Central memory CD8-positive, alpha-beta T cell (primary cell): ENCODE measurements around the gene KAZN.

ENCODE experiments used
- ATAC-seq: fragments of 150-1000 bp; cut with Tn5 transposase; replicated peaks from 2 replicates; pipeline ENCODE4 v1.10.0; 2022; ENCODE audit warnings: mild to moderate bottlenecking, moderate FRiP score, moderate number of reproducible peaks; ENCODE audit not compliant: poor library complexity, severe bottlenecking; ENCODE audit errors: extremely low read depth
- DNase-seq, 2 donors: peaks; one replicate each; pipeline ENCODE4 v3.0.0; 2021; ENCODE audit warnings: low spot score in 2 of 2
- H3K27ac Mint-ChIP-seq: one replicate; pipeline ENCODE4 v1.8.0; 2022; ENCODE audit warnings: low read depth, mild to moderate bottlenecking, moderate library complexity, mixed read lengths
- H3K27me3 Mint-ChIP-seq: one replicate; pipeline ENCODE4 v1.8.0; 2022; ENCODE audit warnings: mixed read lengths
- H3K36me3 Mint-ChIP-seq: one replicate; pipeline ENCODE4 v1.8.0; 2022; ENCODE audit warnings: mild to moderate bottlenecking, moderate library complexity, mixed read lengths; ENCODE audit not compliant: insufficient read depth
- H3K4me1 Mint-ChIP-seq: one replicate; pipeline ENCODE4 v1.8.0; 2022; ENCODE audit warnings: mixed read lengths
- H3K4me3 Mint-ChIP-seq: one replicate; pipeline ENCODE4 v1.8.0; 2022; ENCODE audit warnings: mild to moderate bottlenecking, moderate library complexity, mixed read lengths
- H3K9me3 Mint-ChIP-seq: one replicate; pipeline ENCODE4 v1.8.0; 2022; ENCODE audit warnings: mixed read lengths

Gene KAZN

GRCh38 chr1:14822493-14822892, 224.0 kb downstream of the KAZN start:
- H3K4me3 Mint-ChIP-seq = no peak overlapping the region
- H3K27ac Mint-ChIP-seq = no peak overlapping the region
- ATAC-seq = no peak

DNA sequence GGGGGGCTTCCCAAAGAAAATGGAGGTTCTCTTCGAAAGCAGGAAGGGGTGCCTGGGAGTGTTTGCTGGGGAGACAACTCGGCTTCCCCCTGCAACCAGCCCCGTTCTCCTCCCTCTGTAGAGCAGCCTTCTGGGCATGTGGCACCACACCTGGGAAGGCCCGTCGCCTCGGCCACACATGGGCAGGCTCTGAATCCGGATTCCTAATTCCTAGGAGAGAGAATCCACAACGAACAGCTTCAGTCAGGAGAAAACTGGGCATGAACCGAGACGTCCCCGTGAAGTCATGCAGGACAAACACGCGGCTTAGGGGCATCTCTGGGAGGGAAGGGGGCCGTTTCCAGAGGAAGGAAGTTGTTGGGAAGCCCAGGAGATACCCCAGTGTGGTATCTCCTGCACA, 224.5 kb downstream of the KAZN start:
- ATAC-seq (no peak), DNase-seq (no peak)
- H3K27ac Mint-ChIP-seq = no peak overlapping the region
- no peaks in the 10 kb centered on the region for H3K36me3 Mint-ChIP-seq
- no peak overlapping the region for H3K4me3 Mint-ChIP-seq
- peaks cover 36% of the 10 kb centered on the region for H3K27me3 Mint-ChIP-seq
- no peaks in the 10 kb centered on the region for H3K9me3 Mint-ChIP-seq
- H3K4me1 Mint-ChIP-seq = no peaks in the 10 kb centered on the region

More at GRCh38 chr1:14822493-14822892, 224.0 kb downstream of the KAZN start:
- Mint-ChIP-seq H3K9me3 (no peaks in the 10 kb centered on the region), H3K36me3 (no peaks in the 10 kb centered on the region), H3K27me3 (peaks cover 41% of the 10 kb centered on the region), H3K4me1 (no peaks in the 10 kb centered on the region)
- DNase-seq = no peak

DNA sequence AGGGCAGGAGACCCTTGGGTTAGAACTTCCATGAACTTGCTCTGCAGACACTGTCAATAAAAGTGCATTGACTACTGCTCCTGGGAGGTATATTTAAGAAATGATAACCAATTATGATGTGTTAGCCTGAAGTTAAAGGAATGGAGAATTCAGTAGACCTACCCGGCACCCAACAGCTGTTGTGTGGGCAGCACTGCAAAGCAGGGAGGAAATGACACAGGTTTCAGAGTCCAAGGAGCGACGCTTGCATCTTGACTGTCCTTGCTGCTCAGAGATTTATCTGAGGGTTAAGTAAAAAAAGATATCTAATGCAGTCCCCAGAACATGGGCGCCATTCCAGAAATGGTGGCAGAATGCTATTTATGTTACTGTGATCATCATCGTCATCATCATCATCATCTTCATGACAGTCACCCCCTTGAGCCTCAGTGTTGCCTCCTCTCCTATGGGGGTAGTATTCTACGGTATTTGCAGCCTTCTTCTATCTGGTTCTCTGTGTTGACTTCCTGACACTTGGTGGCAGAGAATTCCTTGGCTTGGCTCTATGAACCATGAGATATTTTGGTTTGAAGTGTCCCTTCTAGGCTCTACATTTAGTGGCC, 225.9 kb downstream of the KAZN start:
- ATAC-seq = no peak
- H3K27ac Mint-ChIP-seq = no peak overlapping the region
- no peaks in the 10 kb centered on the region for H3K9me3 Mint-ChIP-seq
- no peak for DNase-seq
- H3K36me3 Mint-ChIP-seq = no peaks in the 10 kb centered on the region
- no peaks in the 10 kb centered on the region for H3K4me1 Mint-ChIP-seq
- no peak overlapping the region for H3K4me3 Mint-ChIP-seq
- peaks cover 32% of the 10 kb centered on the region for H3K27me3 Mint-ChIP-seq

DNA sequence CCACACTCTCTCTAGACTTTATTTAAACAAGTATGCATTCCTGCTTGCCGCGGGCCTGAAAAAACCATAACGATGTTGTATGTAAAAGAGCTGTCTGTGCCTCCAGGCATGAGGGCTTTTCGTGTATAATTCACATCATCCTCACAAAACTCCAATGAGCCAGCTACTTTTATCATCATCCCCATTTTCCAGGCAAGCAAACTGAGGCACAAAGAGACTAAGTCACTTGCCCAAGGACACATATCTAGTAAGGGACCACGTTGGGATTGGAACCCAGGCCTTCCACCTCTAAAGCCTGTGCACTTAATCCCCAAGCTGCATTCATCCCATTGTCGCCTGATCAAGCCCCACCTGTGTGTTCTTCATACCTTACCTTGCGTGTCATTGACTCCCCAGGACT, 226.9 kb downstream of the KAZN start:
- Mint-ChIP-seq H3K27me3 (peaks cover 33% of the 10 kb centered on the region), H3K36me3 (no peaks in the 10 kb centered on the region), H3K27ac (no peak overlapping the region), H3K9me3 (no peaks in the 10 kb centered on the region), H3K4me1 (no peaks in the 10 kb centered on the region), H3K4me3 (no peak overlapping the region)
- ATAC-seq (no peak), DNase-seq (no peak)

DNA sequence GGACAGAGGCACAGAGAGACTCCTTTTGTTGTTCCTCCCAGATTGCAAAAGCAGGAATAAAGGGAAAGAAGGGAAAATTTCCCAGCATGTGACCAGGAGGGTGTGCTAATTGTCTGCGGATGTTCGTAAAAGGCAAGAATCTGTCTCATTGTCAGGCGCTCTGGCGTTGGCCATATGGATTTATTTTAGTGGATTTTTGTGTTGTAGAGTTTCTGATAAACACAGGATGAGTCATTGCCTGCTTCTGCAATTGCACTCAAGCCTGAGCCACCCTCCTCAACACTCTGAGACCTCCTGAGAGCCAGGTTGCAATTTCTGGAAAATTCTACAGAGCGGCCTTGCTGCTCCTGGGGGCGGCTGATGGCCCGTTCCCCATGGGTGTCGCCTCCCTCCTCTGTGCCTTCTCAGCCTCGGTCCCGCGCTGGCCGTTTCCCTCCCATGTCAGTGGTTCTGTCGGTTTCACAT, 227.7 kb downstream of the KAZN start:
- Mint-ChIP-seq H3K4me1 (no peaks in the 10 kb centered on the region), H3K36me3 (no peaks in the 10 kb centered on the region), H3K27me3 (peaks cover 37% of the 10 kb centered on the region), H3K27ac (no peak overlapping the region), H3K9me3 (no peaks in the 10 kb centered on the region), H3K4me3 (no peak overlapping the region)
- ATAC-seq (no peak), DNase-seq (no peak)

GRCh38 chr1:14826731-14827326, 228.3 kb downstream of the KAZN start:
- no peak for ATAC-seq
- no peak for DNase-seq
- Mint-ChIP-seq H3K27ac (no peak overlapping the region), H3K4me3 (no peak overlapping the region), H3K27me3 (peaks cover 37% of the 10 kb centered on the region), H3K9me3 (no peaks in the 10 kb centered on the region), H3K36me3 (no peaks in the 10 kb centered on the region), H3K4me1 (no peaks in the 10 kb centered on the region)

DNA sequence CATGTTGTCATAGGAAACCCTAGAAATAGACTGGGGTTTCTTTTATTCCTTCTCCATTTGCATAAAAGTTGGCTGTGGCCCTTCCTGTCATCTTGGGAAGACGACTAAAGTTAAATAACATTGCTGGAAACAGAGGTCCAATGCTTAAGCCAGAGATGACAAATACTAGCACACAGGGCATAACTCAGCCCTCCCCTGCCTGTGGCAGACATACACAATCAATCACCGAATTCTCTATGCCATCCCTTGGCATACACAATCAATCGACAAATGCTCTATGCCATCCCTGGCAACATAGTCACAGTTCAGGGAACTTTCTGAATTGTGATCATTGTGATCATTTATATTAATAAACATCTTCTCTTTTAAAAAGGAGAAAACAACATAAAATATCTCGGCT, 229.4 kb downstream of the KAZN start:
- DNase-seq (no peak), ATAC-seq (no peak)
- peaks cover 1% of the 10 kb centered on the region for H3K36me3 Mint-ChIP-seq
- H3K4me3 Mint-ChIP-seq = no peak overlapping the region
- H3K4me1 Mint-ChIP-seq = no peaks in the 10 kb centered on the region
- no peaks in the 10 kb centered on the region for H3K9me3 Mint-ChIP-seq
- H3K27me3 Mint-ChIP-seq = peaks cover 46% of the 10 kb centered on the region
- H3K27ac Mint-ChIP-seq = no peak overlapping the region

DNA sequence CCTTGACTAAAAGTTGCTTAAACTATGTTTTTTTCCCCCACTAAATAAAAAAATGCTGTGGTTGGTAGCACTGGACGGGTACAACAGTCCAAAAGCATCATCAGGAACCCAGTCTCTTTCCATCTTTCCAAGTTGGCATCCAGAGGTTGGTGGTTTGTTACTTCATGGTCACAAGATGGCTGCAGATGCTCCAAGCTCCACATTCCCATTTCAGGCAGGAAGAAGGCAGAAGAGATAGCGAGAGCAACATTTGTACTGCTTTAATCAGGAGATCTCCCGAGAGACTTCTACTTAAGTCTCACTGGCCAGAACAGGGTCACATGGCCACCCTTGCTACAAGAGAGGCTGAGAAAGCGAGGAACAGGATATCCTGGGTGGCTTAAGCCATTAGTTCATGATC, 230.2 kb downstream of the KAZN start:
- peaks cover 3% of the 10 kb centered on the region for H3K36me3 Mint-ChIP-seq
- ATAC-seq = no peak
- H3K4me3 Mint-ChIP-seq = no peak overlapping the region
- DNase-seq = no peak
- peaks cover 49% of the 10 kb centered on the region for H3K27me3 Mint-ChIP-seq
- H3K9me3 Mint-ChIP-seq = no peaks in the 10 kb centered on the region
- no peaks in the 10 kb centered on the region for H3K4me1 Mint-ChIP-seq
- H3K27ac Mint-ChIP-seq = no peak overlapping the region

DNA sequence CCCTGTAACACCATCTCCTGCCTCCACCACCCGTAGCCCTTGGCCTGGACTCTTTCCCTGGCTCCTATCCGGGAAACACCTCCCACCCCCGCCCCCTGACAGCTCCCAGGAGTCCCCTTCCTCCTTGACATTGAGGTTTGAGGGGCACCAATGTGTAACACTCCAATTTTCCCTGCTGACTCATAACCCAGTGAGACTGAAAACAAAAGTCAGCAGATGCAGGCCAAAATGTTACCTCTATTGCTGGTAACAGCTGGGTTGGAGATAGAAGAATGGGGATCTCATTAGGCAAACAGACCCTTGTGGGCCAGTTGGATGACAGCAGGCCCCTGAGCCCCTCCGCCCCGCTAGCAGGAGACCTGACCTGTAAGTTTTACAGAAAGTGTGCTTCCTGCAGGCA, 237.2 kb downstream of the KAZN start:
- no peaks in the 10 kb centered on the region for H3K4me1 Mint-ChIP-seq
- H3K4me3 Mint-ChIP-seq = no peak overlapping the region
- DNase-seq = no peak
- peaks cover 3% of the 10 kb centered on the region for H3K36me3 Mint-ChIP-seq
- ATAC-seq = no peak
- H3K27me3 Mint-ChIP-seq = peaks cover 59% of the 10 kb centered on the region
- H3K27ac Mint-ChIP-seq = no peak overlapping the region
- no peaks in the 10 kb centered on the region for H3K9me3 Mint-ChIP-seq

DNA sequence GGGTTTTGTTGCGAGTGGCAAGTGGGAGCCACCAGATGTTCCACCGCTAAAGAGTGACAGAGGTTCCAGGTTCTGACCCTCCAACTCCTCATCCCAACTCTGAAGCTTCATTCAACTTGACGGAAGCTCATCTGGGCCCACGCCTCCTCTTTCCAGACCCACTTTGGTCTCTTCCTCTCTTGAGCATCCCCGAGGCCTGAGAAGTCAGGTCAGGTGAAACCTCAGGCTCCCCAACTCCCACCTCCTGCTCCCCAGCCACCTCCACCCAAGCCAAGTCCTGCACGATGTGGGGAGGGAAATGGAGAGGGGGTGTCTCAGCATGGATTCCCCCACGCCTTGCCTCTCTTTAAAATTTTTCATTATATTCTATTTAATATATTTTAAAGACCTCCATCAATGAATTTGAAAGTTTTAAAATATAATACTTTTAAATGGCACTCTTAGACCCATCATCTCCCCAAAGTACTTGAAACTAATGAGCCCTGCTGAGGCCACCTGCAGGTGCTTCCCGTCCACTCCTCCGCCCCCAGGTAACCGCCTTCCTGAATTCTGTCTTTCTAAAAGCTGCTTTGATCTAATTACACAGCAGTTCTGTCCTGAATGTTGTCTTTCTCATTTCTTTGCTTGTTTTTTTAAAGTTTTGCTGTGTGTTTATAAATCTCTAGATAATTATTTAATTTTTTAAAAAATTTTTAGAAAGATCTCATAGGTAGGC, 238.1 kb downstream of the KAZN start:
- Mint-ChIP-seq H3K4me3 (no peak overlapping the region), H3K27ac (no peak overlapping the region), H3K9me3 (peaks cover 1% of the 10 kb centered on the region), H3K4me1 (no peaks in the 10 kb centered on the region), H3K27me3 (peaks cover 54% of the 10 kb centered on the region), H3K36me3 (peaks cover 3% of the 10 kb centered on the region)
- DNase-seq (no peak), ATAC-seq (no peak)

DNA sequence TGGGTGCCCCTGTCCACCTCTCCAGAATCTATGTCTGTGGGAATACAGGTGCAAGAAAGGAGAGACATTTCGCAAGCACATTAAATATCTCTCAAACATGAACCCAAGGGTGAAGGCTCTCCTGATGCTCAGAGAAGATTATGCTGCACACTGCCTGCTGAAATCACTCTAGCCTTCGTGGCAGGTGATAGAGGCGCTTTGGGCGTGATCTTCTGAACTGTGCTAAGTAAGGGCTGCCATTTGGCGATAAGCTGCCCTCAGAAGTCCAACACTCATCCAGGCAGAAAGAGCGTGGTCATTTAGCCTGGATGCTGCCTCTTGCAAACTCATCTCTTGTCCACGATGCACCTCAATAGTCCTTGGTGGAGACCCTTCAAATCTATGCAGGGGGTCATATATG, 241.9 kb downstream of the KAZN start:
- Mint-ChIP-seq H3K27ac (no peak overlapping the region), H3K4me1 (no peaks in the 10 kb centered on the region), H3K27me3 (peaks cover 58% of the 10 kb centered on the region), H3K9me3 (peaks cover 11% of the 10 kb centered on the region), H3K4me3 (no peak overlapping the region), H3K36me3 (peaks cover 2% of the 10 kb centered on the region)
- DNase-seq (no peak), ATAC-seq (no peak)

DNA sequence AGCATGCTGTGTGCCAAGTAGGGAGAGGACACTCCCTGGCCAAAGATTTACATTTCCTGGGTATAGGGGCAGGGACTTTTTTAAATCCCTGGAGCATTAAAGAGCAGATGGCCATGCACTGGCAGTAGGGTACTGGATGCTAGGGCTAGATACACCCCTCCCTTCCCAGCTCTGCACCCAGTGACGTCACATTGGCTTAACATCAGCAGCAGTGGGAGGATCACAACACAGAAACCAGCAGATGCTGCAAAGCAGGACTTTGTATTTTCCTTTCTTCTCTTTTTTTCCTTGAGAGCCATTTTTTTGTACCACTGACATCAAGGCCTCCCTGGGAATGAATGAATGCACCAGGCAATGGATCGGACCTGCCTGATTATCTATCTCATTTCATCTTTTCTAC, 243.0 kb downstream of the KAZN start:
- H3K36me3 Mint-ChIP-seq = peaks cover 2% of the 10 kb centered on the region
- peaks cover 11% of the 10 kb centered on the region for H3K9me3 Mint-ChIP-seq
- peaks cover 62% of the 10 kb centered on the region for H3K27me3 Mint-ChIP-seq
- ATAC-seq (no peak), DNase-seq (no peak)
- no peak overlapping the region for H3K4me3 Mint-ChIP-seq
- H3K4me1 Mint-ChIP-seq = no peaks in the 10 kb centered on the region
- H3K27ac Mint-ChIP-seq = no peak overlapping the region

GRCh38 chr1:14841951-14842350, 243.5 kb downstream of the KAZN start:
- no peaks in the 10 kb centered on the region for H3K4me1 Mint-ChIP-seq
- no peak for DNase-seq
- no peak overlapping the region for H3K27ac Mint-ChIP-seq
- H3K36me3 Mint-ChIP-seq = peaks cover 2% of the 10 kb centered on the region
- ATAC-seq = no peak
- peaks cover 62% of the 10 kb centered on the region for H3K27me3 Mint-ChIP-seq
- peaks cover 11% of the 10 kb centered on the region for H3K9me3 Mint-ChIP-seq
- no peak overlapping the region for H3K4me3 Mint-ChIP-seq
